WERI-Rb-1 (cell line): Measurements from ENCODE around the gene ZNF174.
A peak's percentile ranks its signal among the peaks of the same experiment; 100 is the strongest.

Experiments used
- DNase-seq: peaks from one replicate; pipeline ENCODE4 v3.0.0-alpha.2; 2020
- H3K27ac ChIP-seq: fragments of 250-450 bp; sonication (Bioruptor Pico); 2 replicates; pipeline ENCODE4 v1.5.1; 2020; ENCODE audit warnings: mild to moderate bottlenecking, moderate library complexity
- H3K27me3 ChIP-seq: fragments of 250-450 bp; sonication (Bioruptor Pico); 2 replicates; pipeline ENCODE4 v1.5.1; 2021; ENCODE audit warnings: mild to moderate bottlenecking, low read depth, moderate library complexity; ENCODE audit not compliant: insufficient read depth, severe bottlenecking
- H3K36me3 ChIP-seq: fragments of 250-450 bp; sonication (Bioruptor Pico); 2 replicates; pipeline ENCODE4 v1.5.1; 2020; ENCODE audit warnings: mild to moderate bottlenecking, moderate library complexity
- H3K4me3 ChIP-seq: 2 replicates; pipeline ENCODE4 v1.5.1; 2011; ENCODE audit warnings: low read depth, mild to moderate bottlenecking, control low read depth, low read length
- H3K9me3 ChIP-seq: fragments of 250-450 bp; sonication (Bioruptor Pico); 2 replicates; pipeline ENCODE4 v1.5.1; 2021; ENCODE audit warnings: mild to moderate bottlenecking, moderate library complexity; ENCODE audit not compliant: severe bottlenecking
- CTCF ChIP-seq: IDR thresholded peaks from 2 replicates; pipeline ENCODE4 v1.5.1; 2011; ENCODE audit warnings: low read depth, mild to moderate bottlenecking, control low read depth, inconsistent platforms, low read length

Gene ZNF174

DNA sequence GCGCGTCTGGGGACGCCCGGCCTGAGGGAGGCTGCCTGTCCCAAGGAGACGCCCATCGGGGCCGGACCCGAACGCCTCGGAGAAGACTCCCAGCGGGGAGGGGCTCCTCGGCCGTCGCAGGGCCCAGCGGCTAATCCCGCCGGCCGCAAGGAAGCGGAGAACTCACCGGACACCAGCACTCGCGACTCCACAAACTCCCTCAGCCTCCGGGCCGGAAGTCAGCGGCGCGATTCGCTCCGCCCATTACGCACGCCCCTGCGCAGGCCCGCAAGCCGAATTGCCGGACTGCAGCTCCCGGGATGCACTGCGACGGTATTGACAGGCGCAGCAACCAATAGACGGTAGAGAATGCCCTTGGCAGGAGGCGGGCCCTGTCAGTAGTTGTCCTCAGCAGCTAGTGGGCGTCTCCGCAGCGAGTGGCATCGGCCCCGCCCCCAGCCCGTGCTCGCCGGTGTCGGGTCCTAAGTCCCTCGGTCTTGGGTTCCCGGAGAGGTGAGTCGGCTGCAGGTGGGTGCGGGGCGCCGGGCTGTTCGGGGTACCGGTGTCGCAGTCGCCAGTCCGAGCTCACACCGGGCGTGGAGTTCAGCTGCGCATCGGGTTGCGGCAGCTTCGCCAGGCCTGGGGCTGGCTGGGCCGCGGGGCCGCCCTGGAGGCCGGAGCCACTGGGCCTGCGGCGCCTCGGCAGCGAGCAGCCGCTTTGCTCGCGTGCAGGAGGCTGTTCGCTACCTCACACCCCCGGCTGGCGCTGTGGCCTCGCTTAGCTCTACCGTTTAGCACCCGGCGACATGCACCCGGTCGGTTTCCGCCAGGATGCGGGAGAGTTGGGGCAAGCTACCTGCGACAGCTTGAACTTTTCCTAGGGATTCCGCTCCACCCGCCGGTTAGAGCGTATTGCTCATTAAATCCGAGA is at the start of gene ZNF174, which contains the start of gene ZSCAN32:
TSS of gene ZNF174 (plus strand) at position 437 of the 910 bp plus-strand sequence. CDS start 790 bp downstream, outside the sequence.
TSS of gene ZSCAN32 (minus strand) at position 226 of the 910 bp plus-strand sequence. CDS start 3,447 bp downstream, outside the sequence.
- H3K27me3 ChIP-seq, result no peaks in the 10 kb centered on the region
- H3K27ac ChIP-seq, result peak within 1 kb of the TSS; percentile 68
- TF ChIP-seq CTCF, result no peak
- peak within 1 kb of the TSS; percentile 89 for H3K4me3 ChIP-seq
- H3K9me3 ChIP-seq, result peaks cover 3% of the 10 kb centered on the region
- peak; percentile 99 for DNase-seq
- peaks cover 50% of the 10 kb centered on the region for H3K36me3 ChIP-seq

DNA sequence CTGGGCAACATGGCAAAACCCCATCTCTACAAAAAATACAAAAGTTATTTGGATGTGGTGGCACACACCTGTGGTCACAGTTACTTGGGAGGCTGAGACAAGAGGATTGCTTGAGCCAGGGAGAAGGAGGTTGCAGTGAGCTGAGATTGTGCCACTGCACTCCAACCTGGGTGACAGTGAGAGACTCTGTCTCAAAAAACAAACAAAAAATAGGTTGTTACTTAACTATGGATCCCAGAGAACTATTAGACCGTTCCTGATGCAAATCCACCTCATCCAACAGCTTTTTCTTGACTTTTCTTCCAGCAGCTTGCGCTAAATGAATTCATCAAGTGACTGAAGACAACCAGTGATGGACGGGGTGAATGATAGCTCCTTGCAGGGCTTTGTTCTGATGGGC is 45.4 kb upstream of the ZNF174 start, which contains the start of gene OR2C1:
TSS of gene OR2C1 (plus strand) at position 301 of the 400 bp plus-strand sequence. CDS start at position 353, 52 bp downstream.
- no peak for DNase-seq

DNA sequence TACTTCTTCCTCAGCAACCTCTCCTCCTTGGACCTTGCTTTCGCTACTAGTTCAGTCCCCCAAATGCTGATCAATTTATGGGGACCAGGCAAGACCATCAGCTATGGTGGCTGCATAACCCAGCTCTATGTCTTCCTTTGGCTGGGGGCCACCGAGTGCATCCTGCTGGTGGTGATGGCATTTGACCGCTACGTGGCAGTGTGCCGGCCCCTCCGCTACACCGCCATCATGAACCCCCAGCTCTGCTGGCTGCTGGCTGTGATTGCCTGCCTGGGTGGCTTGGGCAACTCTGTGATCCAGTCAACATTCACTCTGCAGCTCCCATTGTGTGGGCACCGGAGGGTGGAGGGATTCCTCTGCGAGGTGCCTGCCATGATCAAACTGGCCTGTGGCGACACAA is 44.9 kb upstream of the ZNF174 start:
- Histone ChIP-seq H3K27ac (no peak overlapping the region), H3K27me3 (peaks cover 11% of the 10 kb centered on the region), H3K4me3 (no peak overlapping the region), H3K9me3 (peaks cover 3% of the 10 kb centered on the region), H3K36me3 (no peaks in the 10 kb centered on the region)
- no peak for TF ChIP-seq CTCF
- no peak for DNase-seq

More for the DNA sequence above, 45.4 kb upstream of the ZNF174 start, which contains the start of gene OR2C1:
- H3K4me3 ChIP-seq, result no peak within 1 kb of the TSS
- no peak within 1 kb of the TSS for H3K27ac ChIP-seq
- no peak for TF ChIP-seq CTCF
- H3K36me3 ChIP-seq, result no peaks in the 10 kb centered on the region
- peaks cover 3% of the 10 kb centered on the region for H3K9me3 ChIP-seq
- peaks cover 11% of the 10 kb centered on the region for H3K27me3 ChIP-seq

DNA sequence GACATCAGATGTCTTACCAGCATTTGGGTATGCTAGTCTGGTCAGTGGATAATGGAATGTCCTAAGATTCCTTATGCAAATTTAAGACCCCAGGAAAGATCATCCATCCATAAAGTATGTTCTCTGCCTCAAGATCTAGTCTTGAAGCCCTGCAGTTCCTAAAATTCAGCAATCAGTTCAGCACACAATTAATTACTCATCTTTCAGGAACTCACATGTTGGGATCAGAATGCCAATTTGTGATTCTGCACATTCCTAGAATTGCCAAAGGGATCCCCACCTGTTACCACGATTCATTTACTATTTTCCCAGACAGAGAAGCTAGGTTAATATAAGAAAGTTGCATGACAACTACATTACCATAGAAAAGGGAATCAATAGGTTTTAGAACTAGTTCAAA is 42.1 kb upstream of the ZNF174 start:
- Histone ChIP-seq H3K4me3 (no peak overlapping the region), H3K36me3 (no peaks in the 10 kb centered on the region), H3K9me3 (peaks cover 3% of the 10 kb centered on the region), H3K27me3 (peaks cover 11% of the 10 kb centered on the region), H3K27ac (no peak overlapping the region)
- no peak for TF ChIP-seq CTCF
- DNase-seq, result no peak

GRCh38 chr16:3362931-3363330 is 38.1 kb upstream of the ZNF174 start:
- Histone ChIP-seq H3K27ac (no peak overlapping the region), H3K9me3 (no peaks in the 10 kb centered on the region), H3K4me3 (no peak overlapping the region), H3K36me3 (no peaks in the 10 kb centered on the region), H3K27me3 (peaks cover 3% of the 10 kb centered on the region)
- TF ChIP-seq CTCF, result no peak
- DNase-seq, result no peak
